Fibroblast of peridontal ligament (primary cell): ENCODE data around the gene HOXA5.

Source experiments
- DNase-seq: peaks from one replicate; pipeline ENCODE4 v3.0.0-alpha.2; 2010; ENCODE audit errors: extremely low read depth

HOXA5 gene

DNA sequence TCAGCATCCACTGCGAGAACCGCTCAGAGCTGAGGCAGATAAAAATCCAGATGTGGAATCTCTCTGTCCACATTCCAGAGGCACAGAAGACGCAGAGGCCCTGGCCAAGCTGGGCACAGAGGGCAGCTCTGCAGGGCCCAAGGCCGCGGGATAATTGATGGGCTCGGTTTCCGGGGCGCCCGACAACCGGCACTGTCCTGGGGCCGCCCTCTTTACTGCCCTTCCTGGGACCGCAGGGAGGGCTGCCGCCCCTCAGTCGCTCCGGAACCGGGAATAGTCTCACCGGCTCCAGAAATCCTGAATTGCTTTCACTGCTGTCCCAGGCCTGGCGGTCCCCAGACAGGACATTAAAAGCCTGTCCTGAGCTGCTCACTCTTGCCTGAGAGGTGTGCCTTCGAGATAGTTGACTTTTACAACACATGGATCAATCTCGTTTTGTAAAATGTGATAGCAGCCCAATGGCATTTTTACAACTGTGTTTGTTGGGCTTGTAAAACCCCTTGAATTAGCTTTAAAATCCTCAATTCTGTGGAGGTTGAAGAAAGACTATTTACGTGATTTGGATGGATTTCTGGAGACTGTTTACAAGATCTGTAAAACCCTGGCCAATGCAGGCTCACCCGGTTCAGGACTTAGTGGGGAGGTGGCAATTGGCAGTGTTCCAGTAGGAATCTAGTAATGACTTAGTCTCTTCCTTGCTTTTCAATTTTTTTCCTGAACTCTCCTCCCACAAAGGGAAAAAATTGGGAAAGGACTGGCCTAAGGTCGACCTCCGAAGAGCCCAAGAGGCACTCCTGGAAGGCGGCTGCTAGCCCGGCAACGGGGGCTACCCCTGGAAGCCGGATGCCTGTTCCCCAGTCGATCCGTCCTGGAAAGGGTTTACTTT is 5.5 kb upstream of the HOXA5 start:
- no peak for DNase-seq

DNA sequence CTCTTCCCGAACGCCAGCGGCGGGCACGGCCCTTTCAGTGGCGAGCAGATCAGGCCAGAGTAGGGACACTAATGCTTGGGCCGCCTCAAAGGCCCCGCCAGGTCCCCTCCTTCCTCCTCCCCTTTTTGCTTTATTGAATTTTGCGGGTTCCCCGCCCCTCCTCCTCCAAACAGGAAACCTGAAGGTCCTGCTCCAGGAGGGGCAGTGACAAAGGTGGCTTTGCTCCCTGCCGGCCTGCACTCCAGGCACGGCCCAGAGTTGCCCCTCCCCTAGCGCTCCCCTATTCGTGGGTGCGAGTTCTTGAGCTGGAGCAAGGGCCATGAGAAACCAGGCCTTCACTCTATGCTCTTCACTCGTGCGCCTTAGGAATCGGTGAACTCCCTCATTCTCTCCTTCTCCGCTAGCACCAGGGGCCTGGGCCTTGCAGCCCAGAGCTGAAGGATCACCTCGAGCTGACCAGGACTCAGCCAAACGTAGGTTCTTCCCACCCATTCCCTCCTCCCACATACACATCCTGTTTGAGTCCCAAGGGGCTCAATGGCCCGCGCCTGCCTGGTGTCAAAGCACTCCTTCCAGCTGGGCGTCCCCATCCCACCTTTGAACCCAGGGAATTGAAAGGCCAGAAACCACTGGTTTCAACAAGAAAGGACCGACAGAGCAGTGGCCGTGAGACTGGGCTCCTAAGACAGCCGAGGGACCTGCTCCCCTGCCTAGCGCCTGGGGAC is 4.7 kb upstream of the HOXA5 start:
- DNase-seq, result no peak

DNA sequence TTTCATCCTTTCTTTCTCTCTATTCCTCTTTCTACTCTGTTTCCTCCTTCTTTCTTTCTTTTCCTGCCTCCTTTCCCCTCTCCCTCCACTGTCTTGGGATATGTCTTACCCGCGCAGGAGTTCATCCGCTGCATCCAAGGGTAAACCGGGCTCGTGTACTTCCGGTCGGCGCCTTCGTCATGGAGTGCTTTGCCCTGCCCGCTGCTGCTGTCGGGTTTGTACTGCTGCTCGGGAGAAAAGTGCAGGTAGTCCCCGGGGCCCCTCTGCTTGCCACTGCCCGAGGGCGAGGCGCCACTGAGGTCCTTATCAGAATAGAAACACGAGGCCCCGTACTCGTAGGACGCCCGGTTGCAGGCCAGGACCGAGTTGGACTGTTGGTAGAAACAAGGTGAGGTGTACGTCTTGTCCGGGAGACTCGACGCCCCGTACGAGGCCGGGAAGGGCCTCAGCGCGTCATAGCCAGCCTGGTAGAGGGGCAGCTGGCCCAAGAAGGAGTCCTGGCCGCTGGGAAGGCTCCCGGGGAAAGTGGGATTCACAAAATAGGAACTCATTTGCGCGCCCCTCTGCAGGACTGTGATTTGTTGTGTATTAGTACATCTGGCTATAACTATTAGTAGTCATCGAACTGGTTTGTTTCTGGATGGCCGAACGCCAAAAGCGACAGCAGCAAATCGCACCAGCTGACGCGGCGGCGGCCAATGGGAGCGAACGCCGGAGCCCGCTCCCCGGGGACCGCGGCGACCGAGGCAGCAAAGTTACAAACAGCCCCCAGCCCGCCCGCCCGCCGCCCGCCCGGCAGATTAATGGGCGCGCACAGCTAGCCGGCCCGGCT is 3.9 kb upstream of the HOXA5 start, which contains the start of gene HOXA6:
HOXA6 (minus strand) TSS at position 576 of the 832 bp plus-strand sequence; CDS start at position 551, 25 bp downstream.
- DNase-seq, result no peak

DNA sequence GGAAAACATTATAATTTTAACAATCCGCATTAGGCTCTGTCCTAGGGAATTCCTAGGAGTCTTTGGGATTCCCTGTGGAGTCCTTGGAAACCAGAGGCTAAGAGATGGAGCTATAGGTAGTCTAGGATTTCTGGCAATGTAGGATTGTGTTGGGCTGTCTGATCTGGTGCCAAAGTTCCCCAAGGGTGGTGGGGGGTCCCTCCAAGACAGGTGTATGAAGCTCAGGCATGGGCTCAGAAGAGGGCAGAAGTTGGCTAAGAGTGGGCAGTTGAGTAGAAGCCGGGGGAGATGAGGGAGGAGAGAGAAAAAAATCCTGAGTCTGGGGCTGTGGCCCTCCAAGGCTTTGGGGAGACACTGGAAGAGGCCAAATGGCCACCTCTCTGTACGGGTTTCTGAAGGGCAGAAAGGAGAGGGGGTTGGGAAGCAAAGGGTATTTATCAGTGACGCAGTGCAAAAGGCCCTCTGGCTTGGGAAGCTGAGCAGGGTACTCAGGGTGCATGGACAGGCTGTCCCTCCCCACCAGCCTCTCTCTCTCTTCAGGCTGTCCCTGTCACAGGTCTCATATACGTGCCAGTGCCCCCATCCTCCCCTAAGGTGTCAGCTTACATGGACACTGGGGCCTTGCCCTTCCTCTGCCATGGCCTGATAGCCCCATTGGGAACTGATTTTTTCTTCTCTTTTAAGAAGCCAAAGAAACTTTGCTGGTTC is 3.2 kb upstream of the HOXA5 start:
- no peak for DNase-seq

DNA sequence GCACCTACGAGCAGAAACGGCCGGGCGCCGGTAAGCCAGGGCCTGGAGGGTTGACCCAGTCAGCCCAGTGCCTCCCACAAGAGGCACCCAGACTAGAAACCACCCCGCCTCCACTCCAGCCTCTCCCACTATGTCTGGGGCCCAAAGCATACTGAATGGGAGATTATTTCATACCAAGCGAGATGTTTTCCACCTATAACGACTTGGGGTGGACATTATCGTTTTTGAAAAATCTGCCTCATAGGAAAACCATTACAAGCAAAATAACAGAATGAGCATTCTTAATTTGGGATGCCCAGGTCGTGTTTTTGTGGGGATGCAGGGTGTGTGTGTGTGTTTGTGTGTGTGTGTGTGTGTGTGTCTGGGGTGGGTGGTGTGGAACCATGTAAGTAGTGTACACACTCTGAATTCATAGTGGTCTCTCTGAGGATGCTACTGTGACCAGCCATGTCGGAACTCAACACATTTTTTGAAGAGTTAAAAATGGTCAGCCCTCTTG is 2.5 kb upstream of the HOXA5 start:
- no peak for DNase-seq

DNA sequence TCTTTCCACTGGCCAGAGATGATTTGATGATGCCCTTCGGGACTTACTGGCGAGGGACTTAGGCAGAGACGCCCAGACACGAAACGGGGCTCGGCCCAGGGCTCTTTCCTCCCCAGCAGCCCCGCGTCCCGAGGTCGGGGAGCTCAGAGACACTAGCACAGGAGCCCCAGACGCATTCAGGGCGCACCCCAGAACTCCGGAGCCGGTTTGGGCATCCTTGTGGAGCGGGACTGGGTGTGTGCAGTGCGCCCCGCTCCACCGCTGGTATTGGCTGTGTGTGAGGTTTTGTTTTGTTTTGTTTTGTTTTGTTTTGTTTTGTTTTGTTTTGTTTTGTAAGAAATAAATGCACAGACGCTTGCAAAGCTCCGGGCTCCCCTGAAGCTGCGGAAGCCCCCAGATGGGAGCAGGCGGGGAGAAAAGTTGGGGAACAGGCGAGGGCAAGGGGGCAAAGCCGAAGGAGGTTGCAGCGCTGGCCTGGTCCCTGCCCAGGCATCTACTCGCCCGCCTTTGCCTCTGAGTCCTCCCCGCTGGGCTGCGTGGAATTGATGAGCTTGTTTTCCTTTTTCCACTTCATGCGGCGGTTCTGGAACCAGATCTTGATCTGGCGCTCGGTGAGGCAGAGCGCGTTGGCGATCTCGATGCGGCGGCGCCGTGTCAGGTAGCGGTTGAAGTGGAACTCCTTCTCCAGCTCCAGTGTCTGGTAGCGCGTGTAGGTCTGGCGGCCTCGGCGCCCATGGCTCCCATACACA is 1.9 kb upstream of the HOXA5 start:
- no peak for DNase-seq

DNA sequence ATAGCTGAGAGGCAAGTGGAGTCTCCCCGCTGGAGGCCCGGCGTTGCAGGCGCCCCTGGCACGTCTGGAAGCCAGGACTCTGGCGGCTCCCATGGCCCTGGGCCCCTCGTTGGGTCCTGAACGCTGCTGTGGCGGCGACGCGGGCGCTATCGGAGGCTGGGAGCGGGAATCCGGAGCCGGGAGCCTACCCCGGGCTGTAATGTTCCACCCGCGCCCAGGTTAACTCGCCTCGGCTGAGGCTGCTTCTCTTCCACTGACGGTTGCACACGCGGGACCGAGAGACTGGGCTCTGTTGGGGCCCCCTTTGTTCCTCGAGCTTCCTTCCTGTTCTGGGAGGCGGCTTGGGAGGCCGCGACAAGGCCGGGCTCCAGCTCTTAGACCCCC is 1.3 kb upstream of the HOXA5 start:
- DNase-seq, result no peak

DNA sequence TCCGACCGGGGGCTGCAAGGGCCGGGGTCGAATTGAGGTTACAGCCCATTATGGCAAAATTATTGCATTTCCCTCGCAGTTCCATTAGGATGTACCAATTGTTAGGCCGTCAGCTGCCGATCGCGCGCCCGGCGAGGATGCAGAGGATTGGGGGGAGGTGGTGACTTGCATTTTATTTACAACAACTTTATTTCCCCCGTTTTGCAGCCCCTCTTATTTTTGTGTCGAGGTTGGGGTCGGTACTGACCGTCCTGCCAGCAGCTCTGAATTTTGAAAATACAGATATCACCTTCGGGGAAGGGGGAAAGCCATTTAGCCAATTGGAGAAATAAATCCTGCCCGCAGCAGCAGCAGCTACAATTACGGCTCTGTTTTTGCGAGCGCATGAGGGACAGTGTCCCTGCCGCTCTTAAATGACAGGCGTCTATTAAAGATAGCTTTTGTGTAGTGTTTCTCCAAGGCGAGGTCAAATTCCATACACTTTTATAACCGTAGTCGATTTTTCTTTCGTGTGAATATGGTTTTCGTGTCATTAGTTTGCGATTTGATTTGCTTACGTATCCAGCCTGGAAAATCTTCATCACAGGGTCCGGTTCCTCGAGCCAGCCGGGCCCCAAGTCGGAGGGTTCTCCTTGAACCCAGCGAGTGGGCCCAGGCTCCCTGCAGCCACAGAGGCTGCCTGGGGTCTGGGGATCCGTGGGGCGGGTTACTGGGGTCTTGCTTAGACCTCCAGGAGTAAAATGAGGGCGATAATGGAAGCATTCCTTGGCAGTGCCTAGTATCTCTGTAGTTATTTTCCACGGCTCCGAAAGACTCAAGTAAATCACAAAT is 684 bp upstream of the HOXA5 start:
- DNase-seq, result no peak

DNA sequence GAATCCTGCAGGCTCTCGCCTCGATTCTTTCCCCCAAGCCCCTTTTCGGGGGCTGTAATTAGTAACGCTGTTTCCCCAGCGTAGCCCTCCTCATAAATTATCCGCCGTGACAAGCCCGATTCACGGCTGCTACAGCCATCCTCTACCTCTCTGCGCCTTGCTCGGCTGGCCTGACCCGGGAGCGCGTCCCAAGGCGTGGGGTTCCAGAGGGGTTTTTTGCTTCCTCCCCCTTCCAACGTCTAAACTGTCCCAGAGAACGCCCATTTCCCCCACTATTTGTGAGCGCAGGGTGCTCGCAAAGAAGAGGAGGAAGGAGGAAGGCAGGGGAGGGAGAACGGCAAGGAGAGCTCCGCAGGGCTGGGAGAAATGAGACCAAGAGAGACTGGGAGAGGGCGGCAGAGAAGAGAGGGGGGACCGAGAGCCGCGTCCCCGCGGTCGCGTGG is 880 bp downstream of the HOXA5 start:
- no peak for DNase-seq

DNA sequence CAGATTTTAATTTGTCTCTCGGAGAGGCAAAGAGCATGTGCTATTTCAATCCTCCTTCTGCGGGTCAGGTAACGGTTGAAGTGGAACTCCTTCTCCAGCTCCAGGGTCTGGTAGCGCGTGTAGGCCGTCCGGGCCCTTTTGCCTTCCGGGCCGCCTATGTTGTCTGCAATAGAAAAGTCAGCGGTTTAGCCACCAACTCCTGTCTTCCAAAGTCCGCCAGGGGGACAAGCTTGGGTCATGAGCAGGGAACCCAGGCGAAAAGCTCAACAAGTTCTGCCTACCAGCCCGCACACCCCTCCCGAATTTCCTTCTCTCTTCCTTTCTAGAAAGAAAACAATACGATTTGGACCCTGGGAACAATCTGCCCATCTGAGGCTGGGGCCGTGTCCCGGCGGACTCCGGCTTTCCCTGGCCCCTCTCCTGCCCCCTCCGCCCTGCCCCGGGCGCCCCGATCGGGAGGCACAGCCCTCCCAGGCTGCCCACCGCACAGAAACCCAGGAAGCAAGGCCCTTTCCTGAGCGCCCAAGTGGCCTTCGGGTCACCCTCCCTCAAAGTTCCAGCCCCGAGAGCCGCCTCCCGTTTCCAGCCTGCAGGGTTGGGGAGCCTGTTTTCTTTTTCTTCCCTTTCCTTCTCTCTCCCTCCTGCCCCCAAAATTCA is 1.4 kb downstream of the HOXA5 start:
- DNase-seq, result no peak

DNA sequence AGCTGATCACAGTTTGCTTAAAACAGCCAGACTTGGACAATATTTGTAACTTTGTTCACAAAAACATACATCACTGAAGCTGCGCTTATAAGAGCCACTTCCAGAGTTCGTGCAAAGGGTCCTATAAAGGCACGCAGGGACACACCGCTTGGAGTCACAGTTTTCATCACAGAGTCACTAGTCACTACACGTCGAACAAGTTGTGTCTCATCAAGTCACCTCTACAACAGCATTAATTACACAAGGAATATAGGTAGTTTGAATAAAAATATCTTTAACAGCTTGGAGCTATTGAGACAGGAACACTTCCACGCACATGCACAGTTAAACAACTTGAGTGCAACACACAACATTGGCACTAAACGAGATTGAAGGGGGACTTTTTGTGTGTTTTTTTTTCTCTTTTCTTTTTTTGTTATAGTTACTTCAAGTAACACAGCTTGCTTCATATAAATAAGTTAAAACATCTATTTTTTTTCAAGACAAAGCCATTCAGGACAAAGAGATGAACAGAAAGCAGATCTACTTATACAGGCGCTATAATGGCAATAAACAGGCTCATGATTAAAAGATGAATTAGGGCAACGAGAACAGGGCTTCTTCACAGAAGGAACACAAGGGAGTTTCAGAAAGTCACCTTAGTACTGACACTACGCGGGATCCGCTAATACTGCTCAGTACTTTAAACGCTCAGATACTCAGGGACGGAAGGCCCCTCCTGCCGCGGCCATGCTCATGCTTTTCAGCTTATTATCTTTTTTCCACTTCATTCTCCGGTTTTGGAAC is 2.2 kb downstream of the HOXA5 start:
- DNase-seq, result no peak

DNA sequence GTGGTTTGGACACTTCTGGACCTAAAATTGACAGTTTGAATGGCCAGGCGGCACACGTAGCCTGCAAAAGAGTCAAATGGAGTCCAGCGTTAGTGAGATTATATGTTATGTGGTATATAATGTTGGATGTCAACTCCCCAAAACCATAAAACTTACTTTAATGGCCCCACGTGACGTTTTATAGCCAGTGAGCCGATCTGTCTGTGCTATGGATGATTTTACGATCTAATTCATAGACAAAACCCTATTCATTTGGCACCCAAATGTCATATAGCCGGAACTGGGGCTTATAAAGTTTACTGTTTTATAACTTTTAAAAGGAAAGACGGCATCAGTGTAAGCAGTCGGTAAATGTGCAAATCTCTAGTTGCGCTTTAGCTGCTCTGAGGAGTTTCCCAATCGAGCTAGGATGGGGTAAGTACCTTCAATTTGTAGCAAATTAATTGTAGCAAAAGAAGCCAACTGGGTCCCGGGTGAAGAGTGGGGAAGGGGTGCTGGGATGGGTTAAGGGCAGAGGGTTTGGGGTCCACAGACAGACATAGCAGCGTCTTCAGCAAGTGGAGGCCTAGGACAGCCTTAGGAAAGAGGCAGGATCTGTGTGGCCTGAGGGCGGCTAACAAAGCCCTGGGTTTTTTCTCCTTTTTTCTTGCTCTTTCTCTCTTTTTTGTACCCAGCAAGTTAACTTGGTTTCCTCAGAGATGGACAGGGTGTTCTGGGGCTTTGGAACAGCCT is 3.2 kb downstream of the HOXA5 start:
- DNase-seq, result no peak

DNA sequence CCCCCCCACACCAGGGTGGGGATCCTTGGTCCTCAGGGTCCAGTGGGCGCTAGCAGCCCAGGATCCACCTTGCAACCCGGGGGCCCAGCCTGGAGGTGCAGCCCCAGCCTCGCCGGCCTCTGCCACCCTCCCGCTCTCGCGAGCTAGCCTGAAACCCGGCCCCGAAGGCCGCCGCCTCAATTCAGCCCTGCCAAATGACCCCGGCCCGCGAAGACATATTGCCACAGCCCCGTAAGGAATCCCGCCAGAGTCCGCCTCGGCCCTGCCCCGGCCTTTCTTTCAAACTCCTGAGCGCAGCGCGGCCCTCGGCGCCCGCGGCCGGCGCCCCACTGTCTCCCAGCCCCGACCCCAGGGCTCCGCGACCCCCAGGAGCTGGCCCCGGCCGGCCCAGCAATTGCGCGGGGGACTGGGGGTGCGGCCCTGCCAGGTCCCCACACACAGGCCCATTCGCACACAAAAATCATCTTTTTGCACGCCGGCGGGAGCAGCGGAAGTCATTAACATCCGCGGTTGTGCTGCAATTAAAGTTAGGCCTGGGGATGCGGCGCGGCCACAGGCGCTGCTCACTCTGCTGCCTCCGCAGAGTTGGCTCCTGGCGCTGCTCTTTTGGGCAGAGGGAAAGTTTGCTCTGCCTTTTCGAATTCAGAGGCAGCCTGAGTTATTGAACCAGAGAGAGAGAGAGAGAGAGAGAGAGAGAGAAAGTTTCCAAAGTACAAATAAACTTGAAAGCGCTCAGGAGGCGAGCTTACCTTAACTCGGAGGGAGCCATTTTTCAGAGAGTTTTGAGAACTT is 4.0 kb downstream of the HOXA5 start:
- DNase-seq, result no peak

DNA sequence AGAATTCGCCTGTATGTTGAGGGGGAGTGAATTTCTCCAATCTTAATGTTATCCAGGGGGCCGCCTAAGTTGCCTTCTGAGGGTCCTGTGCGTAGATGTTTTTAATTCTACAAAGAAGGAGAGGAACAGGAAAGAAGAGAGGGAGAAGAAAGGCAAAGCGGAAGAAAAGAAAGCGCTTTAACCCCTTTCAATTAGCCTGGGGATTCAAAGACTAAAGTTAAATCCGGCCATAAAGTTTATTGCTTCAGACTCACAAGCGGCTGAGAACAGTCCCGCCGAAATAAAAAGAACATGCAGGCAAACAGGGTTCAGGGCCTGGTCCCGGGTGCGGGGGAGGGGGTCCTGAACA is 4.5 kb downstream of the HOXA5 start:
- DNase-seq, result no peak

DNA sequence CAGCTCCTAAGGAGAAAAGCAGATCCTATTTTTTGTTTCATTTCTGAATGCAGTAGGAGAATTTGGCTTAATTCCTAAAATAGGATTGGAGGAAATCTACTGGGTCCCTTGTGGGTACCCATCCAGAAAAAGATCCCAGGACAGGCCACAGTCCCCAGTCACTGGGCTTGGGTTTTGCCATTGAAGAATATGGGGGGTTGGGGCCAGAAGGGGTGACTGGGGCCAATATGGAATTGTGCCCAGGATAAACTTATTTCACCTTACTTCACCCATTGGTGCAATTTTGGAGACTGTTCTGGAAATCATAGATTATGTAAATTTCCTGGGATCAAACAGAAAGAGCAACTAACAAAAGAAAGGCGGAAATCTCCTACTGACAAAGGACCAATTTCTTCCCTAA is 5.0 kb downstream of the HOXA5 start:
- DNase-seq, result no peak

DNA sequence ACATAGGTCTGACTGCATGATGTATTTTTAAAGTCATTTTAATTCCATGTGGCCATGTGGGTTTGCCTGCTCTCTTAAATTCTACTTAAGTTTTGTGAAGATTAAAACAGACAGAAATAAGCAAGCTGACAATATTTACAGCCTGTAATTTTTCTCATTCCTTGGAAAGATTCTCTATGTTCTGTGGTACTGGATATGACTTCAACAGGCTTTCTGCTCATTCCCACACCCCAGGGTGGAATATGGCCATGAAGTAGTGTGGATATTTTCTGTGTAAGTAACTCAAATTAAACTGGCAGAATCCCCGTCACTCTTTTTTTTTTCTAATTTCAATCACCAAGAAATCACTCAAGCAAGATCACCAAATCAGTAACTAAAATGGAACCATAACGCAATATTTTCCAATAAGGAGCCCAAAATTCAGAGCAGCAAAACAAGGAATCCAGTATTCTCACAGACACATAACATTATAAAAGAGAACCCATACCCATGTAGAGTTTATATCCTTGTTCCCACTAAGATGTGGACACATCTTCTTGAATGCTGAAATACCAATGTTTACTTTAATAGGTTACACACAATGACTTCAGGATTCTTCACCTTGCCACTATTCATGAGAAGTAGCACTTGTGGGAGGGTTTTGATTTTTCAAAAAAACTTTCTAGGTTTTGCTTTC is 5.7 kb downstream of the HOXA5 start:
- no peak for DNase-seq
